Peyer's patch (tissue), 4 donors: ENCODE results near the gene SH3BGRL3. TPM values are rescaled to one million over a fixed set of nuclear protein-coding genes. Genes with fewer than 3 reads are reported as not detected.
"Not testable (repeated sequence)": the region's sequence is repeated elsewhere in the genome, so short reads cannot be mapped to it uniquely, and the experiment has no call there.

ENCODE experiments used
- DNase-seq, 3 donors: peaks; one replicate each; pipeline ENCODE4 v3.0.0-alpha.2; 2017 to 2019
- H3K27ac ChIP-seq, 4 donors: fragments of 200-600 bp; sonication (generic); one replicate each; pipeline ENCODE4 v1.5.1; 2016 to 2019
- H3K27me3 ChIP-seq, 2 donors: fragments of 200-600 bp; sonication (generic); one replicate each; pipeline ENCODE4 v1.5.1; 2019
- H3K36me3 ChIP-seq, 3 donors: fragments of 200-600 bp; sonication (generic); one replicate each; pipeline ENCODE4 v1.5.1; 2016 to 2019
- H3K4me1 ChIP-seq, 4 donors: fragments of 200-600 bp; sonication (generic); one replicate each; pipeline ENCODE4 v1.5.1; 2016 to 2019
- H3K4me3 ChIP-seq, 4 donors: fragments of 200-600 bp; sonication (generic); 1 replicate in 3 of 4; 2 replicates in 1 of 4; pipeline ENCODE4 v1.5.1; 2016 to 2019; ENCODE audit warnings: mild to moderate bottlenecking in 1 of 4
- H3K9me3 ChIP-seq, 4 donors: fragments of 200-600 bp; sonication (generic); one replicate each; pipeline ENCODE4 v1.5.1; 2016 to 2019; ENCODE audit warnings: mild to moderate bottlenecking in 1 of 4
- POLR2A ChIP-seq, 2 donors: fragments of 450-650 bp; IDR thresholded peaks; one replicate each; pipeline ENCODE4 v1.5.1; 2017; ENCODE audit warnings: antibody characterized with exemption in 2 of 2, mild to moderate bottlenecking in 2 of 2, moderate library complexity in 2 of 2
- total RNA-seq, 4 donors: library from RNA; depleted of rRNA; stranded (reverse); fragments of >200 nt; gene quantifications; one replicate each; pipeline ENCODE4 v1.1.0, GENCODE V29; 2016
- TF ChIP-seq, protein P1 (sequence below), 6 experiments: fragments of 450-650 bp in 4 of 6; fragments of 200-600 bp in 2 of 6; sonication (generic) in 1 of 6; IDR thresholded peaks; one replicate each; pipeline ENCODE4 v1.5.1; 2017 to 2019; ENCODE audit warnings: antibody characterized with exemption in 6 of 6, mild to moderate bottlenecking in 3 of 6, moderate library complexity in 1 of 6

SH3BGRL3 gene
- total RNA-seq, 4 donors from 2014 or later = 62.7 to 91.8 (median 89.6) TPM

DNA sequence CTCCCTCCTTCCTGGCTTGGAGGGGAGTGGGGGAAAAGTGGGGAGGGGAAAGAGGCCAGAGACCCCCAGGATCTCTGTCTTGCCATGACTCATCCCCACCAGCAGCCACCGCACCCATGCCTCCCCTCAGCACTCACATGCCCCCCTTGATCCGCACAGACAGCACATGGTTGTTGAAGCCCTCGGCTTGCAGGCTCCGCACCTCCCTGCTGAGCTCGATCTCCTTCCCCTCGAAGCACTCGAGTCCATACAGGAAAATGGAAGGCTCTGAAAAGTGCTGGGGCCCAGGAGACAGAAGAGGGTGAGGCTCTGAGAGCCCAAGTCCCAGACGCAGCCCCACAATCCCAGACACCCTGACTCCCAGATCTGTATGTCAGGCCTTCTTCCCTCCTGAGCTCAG lies 48.7 kb downstream of the SH3BGRL3 start:
- Histone ChIP-seq H3K4me1 (no peaks in the 10 kb centered on the region), H3K36me3 (peaks cover 0 to 3% (median 0%) of the 10 kb centered on the region in 3 donors), H3K27ac (no peak overlapping the region), H3K9me3 (no peaks in the 10 kb centered on the region), H3K27me3 (no peaks in the 10 kb centered on the region), H3K4me3 (no peak overlapping the region)
- TF ChIP-seq, protein P1, sequence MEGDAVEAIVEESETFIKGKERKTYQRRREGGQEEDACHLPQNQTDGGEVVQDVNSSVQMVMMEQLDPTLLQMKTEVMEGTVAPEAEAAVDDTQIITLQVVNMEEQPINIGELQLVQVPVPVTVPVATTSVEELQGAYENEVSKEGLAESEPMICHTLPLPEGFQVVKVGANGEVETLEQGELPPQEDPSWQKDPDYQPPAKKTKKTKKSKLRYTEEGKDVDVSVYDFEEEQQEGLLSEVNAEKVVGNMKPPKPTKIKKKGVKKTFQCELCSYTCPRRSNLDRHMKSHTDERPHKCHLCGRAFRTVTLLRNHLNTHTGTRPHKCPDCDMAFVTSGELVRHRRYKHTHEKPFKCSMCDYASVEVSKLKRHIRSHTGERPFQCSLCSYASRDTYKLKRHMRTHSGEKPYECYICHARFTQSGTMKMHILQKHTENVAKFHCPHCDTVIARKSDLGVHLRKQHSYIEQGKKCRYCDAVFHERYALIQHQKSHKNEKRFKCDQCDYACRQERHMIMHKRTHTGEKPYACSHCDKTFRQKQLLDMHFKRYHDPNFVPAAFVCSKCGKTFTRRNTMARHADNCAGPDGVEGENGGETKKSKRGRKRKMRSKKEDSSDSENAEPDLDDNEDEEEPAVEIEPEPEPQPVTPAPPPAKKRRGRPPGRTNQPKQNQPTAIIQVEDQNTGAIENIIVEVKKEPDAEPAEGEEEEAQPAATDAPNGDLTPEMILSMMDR (IDR thresholded peaks at IDR 0.05) = no peak
- no peak for TF ChIP-seq POLR2A (IDR thresholded peaks at IDR 0.05)
- DNase-seq = no peak

DNA sequence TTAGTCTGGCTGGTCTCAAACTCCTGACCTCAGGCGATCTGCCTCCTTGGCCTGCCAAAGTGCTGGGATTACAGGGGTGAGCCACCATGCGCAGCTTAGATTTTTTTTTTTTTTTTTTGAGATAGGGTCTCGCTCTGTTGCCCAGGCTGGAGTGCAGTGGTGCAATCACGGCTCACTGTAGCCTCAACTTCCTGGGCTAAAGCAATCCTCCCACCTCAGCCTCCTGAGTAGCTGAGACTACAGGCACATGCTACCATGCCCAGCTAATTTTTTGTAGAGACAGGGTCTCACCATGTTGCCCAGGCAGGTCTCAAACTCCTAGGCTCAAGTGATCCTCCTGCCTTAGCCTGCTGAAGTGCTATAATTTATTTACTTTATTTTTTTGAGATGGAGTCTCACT lies 49.5 kb downstream of the SH3BGRL3 start:
- not testable (repeated sequence) for H3K4me3 ChIP-seq, H3K9me3 ChIP-seq, H3K27ac ChIP-seq, DNase-seq, H3K4me1 ChIP-seq, H3K27me3 ChIP-seq, H3K36me3 ChIP-seq

DNA sequence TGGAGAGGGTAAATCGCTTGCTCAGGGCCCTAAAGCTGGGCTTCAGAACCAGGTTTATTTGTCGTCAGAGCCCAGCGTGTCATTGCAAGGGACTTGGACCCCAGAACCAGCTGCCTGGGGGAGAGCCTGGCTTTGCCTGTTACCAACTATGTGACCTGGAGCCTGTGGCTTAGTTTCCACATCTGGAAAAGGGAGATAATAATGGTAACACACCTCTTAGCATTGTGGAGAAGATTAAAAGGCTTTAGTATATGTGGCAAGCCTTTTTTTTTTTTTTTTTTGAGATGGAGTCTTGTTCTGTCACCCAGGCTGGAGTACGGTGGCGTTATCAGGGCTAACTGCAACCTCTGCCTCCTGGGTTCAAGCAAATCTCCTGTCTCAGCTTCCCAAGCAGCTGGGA lies 50.4 kb downstream of the SH3BGRL3 start:
- H3K4me1 ChIP-seq = peaks cover 0 to under 1% (median 0%) of the 10 kb centered on the region in 4 donors
- no peak overlapping the region for H3K4me3 ChIP-seq
- no peak for DNase-seq
- no peak overlapping the region for H3K27ac ChIP-seq
- H3K9me3 ChIP-seq = no peaks in the 10 kb centered on the region
- H3K27me3 ChIP-seq = no peaks in the 10 kb centered on the region
- peaks cover 0 to 3% (median 0%) of the 10 kb centered on the region in 3 donors for H3K36me3 ChIP-seq
- TF ChIP-seq, protein P1 (IDR thresholded peaks at IDR 0.05) = no peak
- TF ChIP-seq POLR2A (IDR thresholded peaks at IDR 0.05) = no peak

Other genes starting within 250 kb of the SH3BGRL3 start
- gene SLC30A2, start 234.0 kb upstream of the SH3BGRL3 start, total RNA-seq = 10 to 100 TPM in 1 of 4 donors, 1 to 10 TPM in 1, under 1 TPM in 1, not detected in 1; 0.18 to 13.2 (median 1.7) TPM
- gene TRIM63, start 212.5 kb upstream of the SH3BGRL3 start, total RNA-seq = under 1 TPM in 2 of 4 donors, not detected in 2; 0.53 to 0.95 TPM
- gene PDIK1L, start 168.3 kb upstream of the SH3BGRL3 start, total RNA-seq = 10 to 100 TPM in 3 of 4 donors, 1 to 10 TPM in 1; 8.3 to 13.2 (median 12.4) TPM
- gene FAM110D, start 121.0 kb upstream of the SH3BGRL3 start, total RNA-seq = 1 to 10 TPM in 3 of 4 donors, not detected in 1; 1.3 to 6.6 (median 1.3) TPM
- gene C1orf232, start 111.1 kb upstream of the SH3BGRL3 start, total RNA-seq = not detected
- gene ZNF593, start 110.2 kb upstream of the SH3BGRL3 start, total RNA-seq = 10 to 100 TPM; 11.7 to 19.5 (median 15.5) TPM
- gene ZNF593OS, start 108.3 kb upstream of the SH3BGRL3 start, total RNA-seq = not detected
- 100 to 1,000 TPM in 2 of 4 donors, 10 to 100 TPM in 2; 28.9 to 160 (median 105) TPM for gene CNKSR1, start 102.6 kb upstream of the SH3BGRL3 start, total RNA-seq
- gene CATSPER4, start 89.5 kb upstream of the SH3BGRL3 start, total RNA-seq = not detected
- 10 to 100 TPM; 11.0 to 32.2 (median 12.9) TPM for gene CEP85, start 45.9 kb upstream of the SH3BGRL3 start, total RNA-seq
- gene UBXN11, start 26.6 kb downstream of the SH3BGRL3 start, total RNA-seq = 10 to 100 TPM in 3 of 4 donors, 1 to 10 TPM in 1; 3.9 to 68.5 (median 18.2) TPM
- 100 to 1,000 TPM in 1 of 4 donors, 10 to 100 TPM in 1, 1 to 10 TPM in 2; 4.7 to 135 (median 13.6) TPM for gene CD52, start 37.9 kb downstream of the SH3BGRL3 start, total RNA-seq
- gene CRYBG2, start 74.0 kb downstream of the SH3BGRL3 start, total RNA-seq = 10 to 100 TPM in 3 of 4 donors, not detected in 1; 42.0 to 51.9 (median 51.8) TPM
- not detected for gene ZNF683, start 92.7 kb downstream of the SH3BGRL3 start, total RNA-seq
- gene LIN28A, start 130.7 kb downstream of the SH3BGRL3 start, total RNA-seq = not detected
- 10 to 100 TPM; 54.5 to 76.6 (median 62.1) TPM for gene DHDDS, start 152.2 kb downstream of the SH3BGRL3 start, total RNA-seq
- gene HMGN2, start 192.4 kb downstream of the SH3BGRL3 start, total RNA-seq = 100 to 1,000 TPM; 127 to 230 (median 147) TPM
- gene RPS6KA1, start 249.7 kb downstream of the SH3BGRL3 start, total RNA-seq = 100 to 1,000 TPM in 3 of 4 donors, 10 to 100 TPM in 1; 69.3 to 311 (median 292) TPM